H1 (cell line): Measurements from ENCODE around the gene UFM1.

ENCODE experiments used
- EGR1 ChIP-seq: IDR thresholded peaks from 2 replicates; pipeline ENCODE4 v1.6.1; 2011; ENCODE audit warnings: low read depth, low read length, borderline replicate concordance
- EZH2 ChIP-seq: fragments of 200-600 bp; sonication (generic); IDR thresholded peaks from 2 replicates; pipeline ENCODE4 v1.7.1; 2012; ENCODE audit warnings: low read depth, mild to moderate bottlenecking, moderate library complexity, low read length, inconsistent platforms; ENCODE audit not compliant: severe bottlenecking
- HDAC2 ChIP-seq, 2 experiments: fragments of 300-600 bp in 1 of 2; sonication (generic) in 1 of 2; IDR thresholded peaks; 2 replicates each; pipeline ENCODE4 v1.6.1; 2011 to 2012; ENCODE audit warnings: low read depth in 2 of 2, low read length in 2 of 2, mild to moderate bottlenecking in 2 of 2, moderate library complexity in 2 of 2, borderline replicate concordance in 1 of 2, inconsistent platforms in 1 of 2
- MAFK ChIP-seq: IDR thresholded peaks from 2 replicates; pipeline ENCODE4 v1.6.1; 2012; ENCODE audit warnings: low read depth, mild to moderate bottlenecking, improper control_type of control experiment, low read length
- NANOG ChIP-seq: IDR thresholded peaks from 2 replicates; pipeline ENCODE4 v1.6.1; 2011; ENCODE audit warnings: low read length, low read depth, mild to moderate bottlenecking, inconsistent platforms; ENCODE audit not compliant: insufficient read depth, poor library complexity, severe bottlenecking
- POLR2AphosphoS5 ChIP-seq: IDR thresholded peaks from 2 replicates; pipeline ENCODE4 v1.6.1; 2011; ENCODE audit warnings: low read depth, low read length
- SP1 ChIP-seq: IDR thresholded peaks from 2 replicates; pipeline ENCODE4 v1.6.1; 2011; ENCODE audit warnings: low read depth, low read length
- SRF ChIP-seq: IDR thresholded peaks from 2 replicates; pipeline ENCODE4 v1.6.1; 2011; ENCODE audit warnings: mild to moderate bottlenecking, low read depth, low read length, moderate library complexity
- ZNF274 ChIP-seq: IDR thresholded peaks from 2 replicates; pipeline ENCODE4 v1.7.0; 2012; ENCODE audit warnings: low read length, borderline replicate concordance; ENCODE audit errors: extremely low read depth
- TF ChIP-seq, protein P1 (sequence below), 3 experiments: IDR thresholded peaks; 1 replicate in 2 of 3; 2 replicates in 1 of 3; pipeline versions ENCODE4 v1.5.1 to v1.6.1; 2011; ENCODE audit warnings: low read length in 3 of 3, mild to moderate bottlenecking in 3 of 3, inconsistent platforms in 2 of 3, low read depth in 1 of 3, moderate library complexity in 1 of 3; ENCODE audit not compliant: insufficient read depth in 1 of 3; ENCODE audit errors: control extremely low read depth in 1 of 3
- TF ChIP-seq, protein P2 (sequence below): IDR thresholded peaks from 2 replicates; pipeline ENCODE4 v1.6.1; 2012; ENCODE audit warnings: inconsistent platforms

DNA sequence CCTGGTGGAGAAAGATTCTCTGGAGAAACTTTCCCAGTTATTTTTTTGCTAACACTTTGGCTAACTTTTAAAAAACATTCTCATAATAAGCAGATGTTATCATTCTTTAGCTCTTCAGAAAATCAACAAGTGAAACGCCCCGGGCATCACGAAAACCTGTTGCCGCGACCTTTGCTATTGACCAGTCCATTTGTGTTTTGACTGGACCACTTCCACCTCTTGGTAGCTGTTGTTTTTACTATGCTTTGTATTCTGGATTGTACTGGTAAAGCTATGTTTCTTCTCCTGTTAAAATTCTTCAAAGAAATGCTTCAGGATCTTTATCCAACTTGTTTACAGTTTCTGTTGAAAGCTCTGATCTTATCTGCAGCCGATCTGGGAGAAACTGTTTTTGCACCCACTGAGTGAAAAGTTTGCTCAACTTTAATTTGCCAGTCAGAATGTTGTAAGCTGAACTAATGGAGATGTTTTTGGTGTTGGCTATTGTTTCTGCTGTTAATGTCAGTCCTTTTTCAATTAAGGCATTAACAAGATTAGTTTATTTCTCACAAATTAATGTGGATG is 23.3 kb downstream of the UFM1 start:
- TF ChIP-seq, protein P1, sequence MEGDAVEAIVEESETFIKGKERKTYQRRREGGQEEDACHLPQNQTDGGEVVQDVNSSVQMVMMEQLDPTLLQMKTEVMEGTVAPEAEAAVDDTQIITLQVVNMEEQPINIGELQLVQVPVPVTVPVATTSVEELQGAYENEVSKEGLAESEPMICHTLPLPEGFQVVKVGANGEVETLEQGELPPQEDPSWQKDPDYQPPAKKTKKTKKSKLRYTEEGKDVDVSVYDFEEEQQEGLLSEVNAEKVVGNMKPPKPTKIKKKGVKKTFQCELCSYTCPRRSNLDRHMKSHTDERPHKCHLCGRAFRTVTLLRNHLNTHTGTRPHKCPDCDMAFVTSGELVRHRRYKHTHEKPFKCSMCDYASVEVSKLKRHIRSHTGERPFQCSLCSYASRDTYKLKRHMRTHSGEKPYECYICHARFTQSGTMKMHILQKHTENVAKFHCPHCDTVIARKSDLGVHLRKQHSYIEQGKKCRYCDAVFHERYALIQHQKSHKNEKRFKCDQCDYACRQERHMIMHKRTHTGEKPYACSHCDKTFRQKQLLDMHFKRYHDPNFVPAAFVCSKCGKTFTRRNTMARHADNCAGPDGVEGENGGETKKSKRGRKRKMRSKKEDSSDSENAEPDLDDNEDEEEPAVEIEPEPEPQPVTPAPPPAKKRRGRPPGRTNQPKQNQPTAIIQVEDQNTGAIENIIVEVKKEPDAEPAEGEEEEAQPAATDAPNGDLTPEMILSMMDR (IDR thresholded peaks at IDR 0.05; ENCODE audit: control extremely low read depth in 1 of 3, insufficient read depth in 1 of 3, low read depth in 1 of 3, low read length in 3 of 3), result no peak
- TF ChIP-seq HDAC2 (IDR thresholded peaks at IDR 0.05; ENCODE audit: borderline replicate concordance in 1 of 2, low read depth in 2 of 2, low read length in 2 of 2) (no peak), SRF (no peak), NANOG (no peak), EGR1 (no peak), SP1 (no peak), EZH2 (no peak), MAFK (no peak), POLR2AphosphoS5 (no peak), ZNF274 (no peak)
- TF ChIP-seq, protein P2, sequence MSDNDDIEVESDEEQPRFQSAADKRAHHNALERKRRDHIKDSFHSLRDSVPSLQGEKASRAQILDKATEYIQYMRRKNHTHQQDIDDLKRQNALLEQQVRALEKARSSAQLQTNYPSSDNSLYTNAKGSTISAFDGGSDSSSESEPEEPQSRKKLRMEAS, result no peak
